GM19467 (cell line): Measurements from ENCODE around the gene LRRC47.
"Not testable (repeated sequence)": the region's sequence is repeated elsewhere in the genome, so short reads cannot be mapped to it uniquely, and the experiment has no call there.

Experiments used
- ATAC-seq: cut with Tn5 transposase; IDR thresholded peaks from one replicate; pipeline ENCODE4 v1.9.1; 2021; ENCODE audit warnings: mild to moderate bottlenecking, moderate library complexity; ENCODE audit not compliant: unreplicated experiment

LRRC47 gene

DNA sequence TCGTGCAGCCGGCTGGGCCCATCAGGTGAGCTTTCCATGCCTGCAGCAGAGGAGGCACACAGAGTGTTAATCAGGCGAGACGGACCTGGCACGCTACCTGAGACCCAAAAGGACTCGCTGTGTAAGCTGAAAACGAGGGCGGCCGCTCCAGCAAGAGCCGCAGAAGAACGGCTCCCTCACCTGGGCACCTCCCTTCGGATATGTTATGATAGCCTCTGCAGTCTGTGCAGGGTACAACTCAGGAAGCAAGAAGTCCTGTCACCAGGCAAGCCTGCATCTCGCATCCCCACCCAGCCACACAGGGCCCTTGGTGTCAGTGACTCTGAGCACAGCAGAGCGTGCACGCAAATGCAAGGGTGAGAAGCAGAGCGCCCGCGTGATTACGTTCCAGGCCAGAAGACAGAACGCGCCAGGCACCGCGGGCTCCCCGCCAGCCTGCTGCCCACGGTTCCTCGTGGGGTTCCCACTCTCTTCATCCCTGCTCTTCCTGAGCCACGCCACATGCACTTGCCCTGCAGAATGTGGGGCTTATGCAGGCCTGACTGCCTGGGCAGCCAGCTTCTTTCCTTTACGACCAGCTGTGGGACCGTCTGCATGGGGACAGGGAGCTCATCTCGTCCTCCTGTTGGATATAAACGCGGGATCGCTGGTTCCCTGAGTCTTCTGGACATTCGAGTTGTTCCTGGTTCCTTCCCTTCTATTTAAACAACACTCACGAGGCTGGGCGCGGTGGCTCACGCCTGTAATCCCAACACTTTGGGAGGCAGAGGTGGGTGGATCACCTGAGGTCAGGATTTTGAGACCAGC lies 20.2 kb upstream of the LRRC47 start:
- ATAC-seq, result no peak

DNA sequence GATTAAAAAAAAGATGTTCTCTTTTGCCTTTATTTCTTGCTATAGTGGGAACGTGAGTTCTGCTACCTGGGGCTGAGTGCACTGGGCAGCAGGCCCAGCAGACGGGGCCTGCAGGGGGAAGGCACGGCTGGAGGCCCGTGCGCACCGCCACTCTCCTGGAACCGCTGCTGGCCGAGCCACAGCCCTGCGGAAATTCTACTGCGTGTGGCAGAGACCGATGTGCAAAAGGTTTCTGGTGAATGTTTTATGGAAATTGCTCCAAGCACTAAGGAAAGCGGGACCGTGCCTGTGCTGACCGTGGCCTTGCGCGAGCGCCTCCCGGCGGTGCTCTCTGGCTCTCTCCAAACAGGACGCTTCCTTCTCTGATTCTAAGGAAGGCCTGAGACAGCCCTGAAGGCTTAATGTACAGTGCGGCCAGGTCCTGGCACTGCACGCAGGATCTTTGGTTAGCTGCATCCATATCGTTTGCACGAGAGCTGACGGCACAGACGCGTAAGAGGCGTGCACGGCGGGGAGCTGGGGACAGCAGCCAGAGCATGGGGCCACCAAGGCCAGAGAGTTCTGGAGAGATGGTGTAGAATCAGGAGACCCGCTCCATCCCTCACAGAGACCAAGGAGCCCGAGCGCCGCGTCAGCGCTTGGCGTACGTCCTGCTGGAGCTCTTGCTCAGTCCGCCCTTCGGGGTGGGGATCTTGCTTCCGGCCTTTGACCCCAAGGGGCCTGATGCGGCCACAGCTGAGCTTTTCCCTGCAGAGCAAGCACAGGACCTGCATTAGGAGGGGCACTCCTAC lies 18.7 kb upstream of the LRRC47 start:
- ATAC-seq, result no peak

DNA sequence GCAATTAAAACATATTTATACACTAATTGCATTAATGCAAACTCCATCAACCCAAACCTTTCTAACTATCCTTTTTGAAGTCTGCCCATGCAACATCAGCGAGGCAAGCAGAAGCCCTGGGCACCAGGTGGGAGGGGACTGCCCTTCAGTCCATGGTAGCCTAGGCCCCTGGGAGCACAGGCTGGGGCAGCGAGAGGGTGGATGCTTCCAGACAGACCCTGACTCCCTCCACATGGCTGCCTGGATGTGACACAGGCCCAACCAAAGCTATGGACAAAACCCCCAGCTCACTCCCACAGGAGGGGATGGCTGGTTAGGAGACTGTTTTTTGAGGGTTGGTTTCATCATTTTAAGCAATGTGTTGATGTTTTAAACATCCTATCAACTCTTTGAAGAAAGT lies 17.8 kb upstream of the LRRC47 start:
- ATAC-seq, result no peak

DNA sequence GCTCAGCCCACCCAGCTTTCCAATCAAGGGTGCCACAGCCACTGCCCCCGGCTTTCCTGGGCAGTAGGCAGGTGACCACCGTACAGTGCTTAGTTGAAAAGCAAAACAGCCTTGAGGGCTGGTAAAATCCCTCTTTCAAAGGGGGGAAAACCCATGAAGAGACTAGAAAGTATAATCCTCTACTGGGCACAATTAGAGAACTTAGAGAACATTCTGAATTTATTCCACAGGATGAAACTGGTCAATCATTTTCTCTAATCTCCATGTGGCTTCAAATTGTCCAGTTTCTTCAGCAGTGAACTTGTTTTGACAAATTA lies 15.3 kb upstream of the LRRC47 start:
- no peak for ATAC-seq

DNA sequence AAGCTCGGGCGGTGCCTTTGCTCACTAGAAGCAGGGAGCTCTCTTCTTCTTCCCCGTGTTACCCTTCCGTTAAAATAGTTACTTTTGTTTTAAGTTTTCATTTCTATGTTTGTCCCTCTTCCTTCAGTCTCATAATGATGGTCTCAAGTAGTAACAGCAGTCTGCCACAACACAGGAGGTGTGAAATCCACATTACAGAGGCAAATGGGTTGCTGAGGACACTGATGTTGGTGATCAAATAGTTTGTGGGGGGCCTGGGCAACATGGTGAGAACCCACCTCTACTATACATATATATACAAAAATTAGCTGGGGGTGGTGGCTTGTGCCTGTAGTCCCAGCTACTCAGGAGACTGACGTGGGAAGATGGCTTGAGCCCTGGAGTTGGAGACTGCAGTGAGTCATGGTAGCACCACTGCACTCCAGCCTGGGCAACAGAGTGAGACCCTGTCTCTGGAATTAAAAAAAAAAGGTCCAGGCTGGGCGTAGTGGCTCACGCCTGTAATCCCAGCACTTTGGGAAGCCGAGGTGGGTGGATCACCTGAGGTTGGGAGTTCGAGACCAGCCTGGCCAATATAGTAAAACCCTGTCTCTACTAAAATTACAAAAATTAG lies 14.0 kb upstream of the LRRC47 start:
- not testable (repeated sequence) for ATAC-seq

DNA sequence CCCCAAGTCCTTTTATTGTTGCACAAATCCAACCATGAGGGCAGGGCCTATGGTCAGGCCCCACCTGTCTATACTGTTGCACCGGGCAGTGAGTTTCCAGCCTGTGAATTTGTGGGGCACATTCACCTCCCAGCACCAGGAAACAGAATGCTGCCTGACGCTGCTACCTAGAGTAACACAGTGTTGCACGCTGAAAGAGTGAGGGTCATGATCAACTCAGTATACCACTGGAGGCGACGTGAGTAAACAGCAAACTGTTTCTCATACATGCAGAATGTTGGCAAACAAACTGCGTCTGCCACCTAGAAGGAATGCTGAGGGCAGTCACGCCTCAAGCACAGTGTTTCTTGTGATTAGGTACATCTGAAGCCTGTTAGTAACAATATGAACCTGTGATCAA lies 13.4 kb upstream of the LRRC47 start:
- ATAC-seq, result no peak

DNA sequence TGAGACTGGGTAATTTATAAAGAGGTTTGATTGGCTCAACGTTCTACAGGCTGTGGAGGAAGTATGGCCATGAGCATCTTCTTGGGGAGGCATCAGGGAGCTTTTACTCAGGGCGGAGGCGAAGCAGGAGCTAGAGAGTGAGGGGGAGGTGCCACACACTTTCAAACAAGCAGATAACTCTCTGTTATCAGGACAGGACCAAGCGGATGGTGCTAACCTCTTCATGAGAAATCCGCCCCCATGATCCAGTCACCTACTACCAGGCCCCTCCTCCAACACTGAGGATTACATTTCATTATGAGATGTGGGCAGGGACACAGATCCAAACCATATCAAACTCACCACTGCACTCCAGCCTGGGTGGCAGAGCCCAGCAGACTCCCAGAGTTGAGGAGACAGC lies 11.5 kb upstream of the LRRC47 start:
- no peak for ATAC-seq

DNA sequence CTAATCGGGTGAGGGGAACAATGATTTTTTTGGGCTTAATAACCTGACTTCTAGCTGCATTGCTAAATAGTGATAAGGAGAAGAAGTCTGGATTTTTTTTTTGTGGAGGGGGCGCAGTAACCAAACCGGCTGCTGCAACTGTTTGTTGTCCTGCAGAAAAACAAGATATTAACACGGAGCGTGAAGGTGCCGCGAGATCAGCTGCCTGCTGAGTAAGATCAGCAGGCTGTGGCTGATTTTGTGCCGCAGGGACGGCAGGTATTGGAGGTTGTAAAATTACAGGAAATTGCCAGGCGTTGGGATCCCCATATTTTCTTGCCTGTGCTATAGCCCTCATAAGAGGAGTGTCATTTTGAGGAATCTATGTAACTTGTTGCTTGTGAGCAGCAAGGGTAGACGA lies 8.7 kb upstream of the LRRC47 start:
- no peak for ATAC-seq

DNA sequence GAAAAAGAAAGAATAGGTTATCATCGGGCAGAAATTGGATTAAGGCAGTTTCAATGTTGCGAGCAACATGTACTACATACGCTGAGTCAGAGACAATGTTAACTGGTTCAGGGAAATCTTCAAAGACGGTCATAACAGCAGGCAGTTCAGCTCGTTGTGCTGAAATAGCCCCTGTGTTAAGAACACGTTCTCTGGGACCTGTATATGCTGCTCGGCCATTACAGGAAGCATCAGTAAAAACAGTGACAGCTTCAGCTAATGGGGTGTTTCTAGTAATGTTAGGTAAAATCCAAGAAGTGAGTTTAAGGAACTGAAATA lies 8.3 kb upstream of the LRRC47 start:
- not testable (repeated sequence) for ATAC-seq

DNA sequence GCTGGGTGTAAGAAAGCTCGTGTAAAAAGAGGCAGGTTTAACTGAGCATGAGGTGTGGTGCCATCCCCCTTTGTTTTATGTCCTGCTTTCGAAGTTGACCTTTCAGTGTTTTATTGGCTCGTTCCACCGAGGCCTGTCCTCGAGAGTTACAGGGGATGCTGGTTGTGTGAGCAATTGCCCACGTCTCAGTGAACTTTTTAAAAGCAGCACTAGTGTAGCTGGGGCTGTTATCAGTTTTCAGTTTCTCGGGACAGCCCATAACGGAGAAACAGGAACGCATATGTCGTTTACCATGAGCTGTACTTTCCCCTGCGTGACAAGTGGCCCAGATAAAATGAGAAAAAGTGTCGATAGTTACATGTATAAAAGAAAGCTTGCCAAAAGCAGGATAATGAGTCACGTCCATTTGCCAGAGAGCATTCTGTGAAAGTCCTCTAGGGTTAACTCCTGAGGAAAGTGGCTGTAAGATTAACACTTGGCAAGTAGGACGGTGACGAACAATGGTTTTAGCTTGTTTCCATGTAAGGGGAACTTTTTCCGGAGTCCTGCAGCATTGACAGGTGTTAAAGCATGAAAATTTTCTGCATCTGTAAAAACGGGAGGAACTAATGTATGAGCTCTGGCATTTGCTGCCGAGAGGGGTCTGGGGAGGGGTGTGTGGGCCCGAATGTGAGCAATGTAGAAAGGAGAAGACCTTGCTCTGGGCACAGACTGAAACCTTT lies 7.8 kb upstream of the LRRC47 start:
- no peak for ATAC-seq

DNA sequence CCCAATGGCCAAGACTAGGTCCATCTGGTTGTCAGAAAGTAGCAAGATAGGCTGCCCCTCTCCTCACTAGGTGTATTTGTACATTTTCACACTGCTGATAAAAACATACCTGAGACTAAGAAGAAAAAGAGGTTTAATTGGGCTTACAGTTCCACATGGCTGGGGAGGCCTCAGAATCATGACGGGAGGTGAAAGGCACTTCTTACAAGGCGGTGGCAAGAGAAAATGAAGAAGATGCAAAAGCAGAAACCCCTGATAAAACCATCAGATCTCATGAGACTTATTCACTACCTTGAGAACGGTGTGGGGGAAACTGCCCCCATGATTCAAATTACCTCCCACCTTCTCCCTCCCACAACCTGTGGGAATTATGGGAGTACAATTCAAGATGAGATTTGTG lies 4.5 kb upstream of the LRRC47 start:
- ATAC-seq, result not testable (repeated sequence)

DNA sequence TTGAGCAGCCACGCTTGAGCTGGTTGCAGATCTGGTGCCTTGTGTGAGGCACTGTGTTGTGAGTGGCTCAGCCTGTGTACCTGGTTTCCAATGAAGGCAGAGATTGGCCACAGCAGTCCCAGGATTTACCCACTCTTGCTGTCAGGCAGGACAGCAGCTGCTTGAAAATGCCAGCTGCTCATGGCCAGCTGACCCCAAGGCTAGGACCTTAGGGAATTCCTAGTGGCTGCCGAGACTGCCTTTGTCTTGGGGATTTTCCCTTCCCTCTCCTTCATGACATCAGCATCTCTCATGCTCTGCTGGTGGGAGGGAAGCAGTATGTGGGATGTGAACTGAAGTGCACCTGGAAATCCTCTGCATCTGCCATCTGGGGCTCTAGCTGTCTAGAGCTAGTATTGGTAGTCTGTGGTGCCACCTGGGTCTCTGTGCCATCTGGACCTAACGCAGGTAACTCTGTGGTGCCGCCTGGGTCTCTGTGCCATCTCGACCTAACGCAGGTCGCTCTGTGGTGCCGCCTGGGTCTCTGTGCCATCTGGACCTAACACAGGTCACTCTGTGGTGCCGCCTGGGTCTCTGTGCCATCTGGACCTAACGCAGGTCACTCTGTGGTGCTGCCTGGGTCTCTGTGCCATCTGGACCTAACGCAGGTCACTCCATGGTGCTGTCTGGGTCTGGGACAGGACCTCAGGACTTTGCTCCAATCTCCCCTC lies 3.8 kb upstream of the LRRC47 start:
- no peak for ATAC-seq

DNA sequence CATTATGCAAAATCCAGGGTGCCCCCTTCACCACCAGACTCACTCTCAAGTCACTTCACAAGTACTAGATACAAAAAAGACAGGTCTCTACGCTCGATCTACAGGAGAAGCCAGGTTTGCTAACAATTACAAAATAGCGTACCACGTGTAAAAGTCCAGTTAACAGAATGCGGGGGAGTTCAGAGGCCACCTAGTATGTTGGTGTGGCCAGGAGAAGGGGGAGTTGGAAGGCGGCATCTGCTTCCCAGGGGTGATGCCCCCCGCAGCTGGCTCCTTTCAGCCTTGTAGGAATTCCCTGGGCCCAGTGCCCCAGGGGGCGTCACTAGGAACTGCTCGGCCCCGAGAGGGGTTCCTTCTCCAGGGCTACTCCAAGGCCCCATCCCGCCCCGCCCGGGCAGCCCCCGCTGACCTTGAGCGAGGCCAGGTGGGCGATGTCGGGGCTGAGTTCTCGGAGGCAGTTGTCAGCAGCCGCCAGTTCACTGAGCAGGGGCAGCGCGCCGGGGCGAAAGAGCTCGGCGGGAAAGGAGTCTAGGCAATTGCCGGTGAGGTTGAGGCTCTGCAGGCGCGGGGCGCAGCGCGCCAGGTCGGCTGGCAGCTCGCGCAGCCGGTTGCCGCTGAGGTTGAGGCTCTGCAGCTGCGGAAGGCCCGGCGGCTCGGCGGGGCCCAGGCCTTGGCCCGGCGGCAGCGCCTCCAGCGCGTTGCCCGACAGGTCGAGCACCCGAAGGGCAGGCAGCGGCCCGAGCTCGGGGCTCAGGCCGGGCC lies 664 bp downstream of the LRRC47 start:
- ATAC-seq, result peak; percentile 20

DNA sequence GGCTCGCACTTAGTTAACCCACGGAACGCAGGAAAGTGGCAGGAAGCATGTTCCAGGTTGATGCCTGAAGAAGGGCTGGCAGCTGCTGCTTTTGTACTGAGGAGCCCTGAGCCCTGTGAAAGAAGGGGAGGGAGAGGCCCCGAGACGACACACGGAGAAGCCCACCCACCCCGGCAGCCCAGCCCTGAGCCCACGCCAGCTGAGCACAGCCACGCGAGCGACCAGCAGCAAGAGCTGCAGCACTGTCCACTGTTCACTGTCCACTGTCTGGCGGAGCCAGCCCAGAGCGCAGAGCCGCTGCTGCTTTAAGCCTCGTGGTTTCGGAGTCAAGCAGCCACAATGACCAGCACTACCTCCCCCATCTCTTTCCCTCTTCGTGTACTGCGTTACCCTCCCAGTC lies 5.3 kb downstream of the LRRC47 start:
- no peak for ATAC-seq

DNA sequence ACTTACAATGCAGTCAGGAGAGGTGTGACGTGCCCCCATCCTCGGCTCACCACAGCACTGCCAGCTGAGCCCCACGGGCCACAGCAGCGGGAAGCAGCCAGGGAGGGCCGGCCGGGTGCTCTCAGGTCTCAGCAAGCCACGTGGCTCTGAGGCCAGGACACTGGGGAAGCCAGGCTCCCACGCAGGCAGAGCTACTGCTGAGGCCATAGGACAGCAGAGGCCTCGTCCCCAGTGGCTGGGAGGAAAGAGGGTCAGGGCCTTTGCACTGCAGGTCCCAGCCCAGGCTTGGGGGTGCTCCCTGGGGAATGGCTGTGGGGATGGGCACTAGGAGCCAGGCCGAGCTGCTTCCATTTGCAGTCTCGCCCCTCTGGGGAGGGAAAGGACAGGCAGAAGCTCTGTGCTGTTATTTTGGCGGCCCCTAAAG lies 5.8 kb downstream of the LRRC47 start:
- ATAC-seq, result no peak

DNA sequence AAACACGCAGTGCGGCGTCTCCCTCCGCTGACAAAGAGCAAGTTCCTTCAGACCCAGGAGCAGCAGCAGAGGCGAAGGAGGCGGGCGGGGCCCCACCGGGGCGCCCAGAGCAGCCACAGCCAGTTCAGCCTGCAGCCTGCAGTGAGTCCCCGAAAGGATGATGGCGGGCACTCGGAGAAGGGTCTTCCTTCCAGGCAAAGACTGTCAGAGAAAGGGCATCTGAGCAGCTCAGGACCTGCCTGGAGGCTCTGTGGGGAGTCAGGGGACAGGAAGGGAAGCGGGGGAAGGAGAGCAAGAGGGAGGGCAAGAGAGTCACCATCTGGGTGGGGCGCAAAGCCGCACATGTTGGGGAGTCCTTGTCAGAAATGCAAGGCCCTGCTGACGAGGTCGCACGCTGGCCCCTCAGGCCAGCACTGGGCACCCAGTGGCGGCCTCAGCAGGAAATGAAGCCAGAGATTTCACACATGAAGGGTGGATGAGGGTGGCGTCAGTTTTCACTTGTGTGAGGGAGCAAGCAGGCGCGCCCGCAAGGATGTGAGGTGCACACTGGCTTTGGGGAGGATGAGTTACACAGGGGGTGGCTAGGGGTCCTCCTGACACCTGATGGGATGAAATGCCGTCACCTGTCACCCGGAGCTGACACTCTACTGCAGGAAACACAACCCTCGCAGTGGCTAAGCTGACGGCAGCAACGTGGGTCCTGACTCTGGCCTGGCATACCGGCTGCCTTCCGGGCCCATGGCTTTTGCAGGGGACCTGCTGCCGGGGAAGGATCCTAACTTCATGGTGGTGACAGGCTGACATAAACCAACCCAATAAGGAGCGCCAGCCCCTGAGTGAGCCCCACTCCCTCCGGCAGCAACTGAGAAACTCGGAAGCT lies 6.6 kb downstream of the LRRC47 start:
- ATAC-seq, result no peak

DNA sequence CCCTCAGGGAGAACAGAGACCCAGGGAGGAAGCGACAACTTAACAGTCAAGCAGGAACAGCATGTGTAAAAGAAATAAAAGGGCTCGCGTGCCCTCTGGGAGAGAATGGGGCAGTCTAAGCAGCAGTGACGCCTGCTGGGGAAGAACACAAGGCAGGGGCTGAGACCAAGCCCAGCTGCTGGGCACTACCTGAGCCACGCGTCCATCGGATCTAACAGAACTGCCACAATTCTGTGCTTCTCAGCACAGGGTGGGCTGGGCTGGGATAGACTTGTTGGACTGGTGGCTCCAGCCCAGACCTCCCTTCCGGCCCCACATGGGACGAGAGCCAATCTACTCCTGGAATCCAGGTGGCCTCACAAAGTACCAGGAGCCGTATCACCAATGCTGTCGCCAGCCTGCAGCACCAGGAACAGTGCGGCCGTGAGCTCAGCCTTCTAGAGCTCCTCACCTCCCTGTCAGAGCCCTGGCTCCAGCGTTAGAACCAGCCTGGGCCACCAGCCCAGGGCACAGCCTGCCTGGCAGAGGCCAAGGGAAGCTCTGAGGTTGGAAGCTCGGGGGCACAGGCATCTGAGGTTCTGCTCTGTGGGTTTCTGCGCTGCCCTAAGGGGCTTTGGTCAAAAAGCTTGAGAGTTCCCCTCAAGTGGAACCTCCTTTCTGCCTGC lies 7.4 kb downstream of the LRRC47 start:
- no peak for ATAC-seq

DNA sequence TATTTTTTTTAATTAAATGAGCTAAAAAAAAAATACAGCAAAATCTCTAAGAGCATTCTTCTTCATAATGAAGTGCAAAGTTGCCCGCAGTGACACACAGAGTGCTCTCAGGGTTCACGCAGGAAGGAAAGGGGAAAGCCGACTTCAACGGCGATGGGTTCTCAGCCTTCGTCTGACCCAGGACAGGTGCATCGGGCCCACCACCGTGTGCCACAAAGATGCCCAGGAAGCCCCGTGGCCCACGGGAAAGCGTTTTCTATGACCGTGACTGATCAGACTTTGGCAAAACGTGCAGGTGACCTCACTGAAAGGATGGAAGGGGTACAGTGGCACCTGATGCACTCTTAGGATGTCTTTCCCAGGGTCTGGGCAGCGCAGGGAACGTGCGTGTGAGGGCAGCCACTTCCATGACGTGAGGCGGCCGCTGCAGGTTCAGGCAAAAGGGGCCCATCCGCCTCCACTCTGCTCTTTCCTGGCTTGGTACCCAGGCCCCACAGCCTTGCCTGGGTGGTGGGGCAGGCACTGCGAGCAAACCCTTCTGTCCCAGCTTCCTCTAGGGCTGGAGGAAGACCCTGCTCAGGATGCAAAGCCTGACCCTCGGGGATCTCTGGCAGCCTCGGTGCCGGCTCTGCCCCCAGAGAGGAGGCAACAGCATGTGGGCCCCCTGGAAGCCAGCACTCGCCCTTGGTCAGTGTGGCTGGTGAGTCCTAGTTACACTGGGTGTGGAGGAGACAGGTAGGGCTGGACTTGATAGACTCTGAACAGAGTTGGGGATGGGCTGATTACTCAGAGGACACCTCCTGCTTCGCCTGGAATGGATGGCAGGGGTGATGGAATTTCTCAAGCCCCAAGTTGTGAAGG lies 8.3 kb downstream of the LRRC47 start:
- ATAC-seq, result no peak
